Body of pancreas (tissue), 4 donors: ENCODE data around the gene RETREG1.

ENCODE experiments used
- CTCF ChIP-seq, 7 experiments: fragments of 450-650 bp in 4 of 7; fragments of 200-600 bp in 3 of 7; sonication (generic) in 3 of 7; IDR thresholded peaks; one replicate each; pipeline ENCODE4 v1.5.1; 2016 to 2019; ENCODE audit warnings: antibody characterized with exemption in 7 of 7
- POLR2A ChIP-seq, 3 donors: fragments of 450-650 bp; IDR thresholded peaks; one replicate each; pipeline ENCODE4 v1.6.1; 2016; ENCODE audit warnings: antibody characterized with exemption in 3 of 3, mild to moderate bottlenecking in 2 of 3

GRCh38 chr5:16558984-16559629, 57.7 kb downstream of the RETREG1 start:
- TF ChIP-seq POLR2A (IDR thresholded peaks at IDR 0.05) (no peak), CTCF (IDR thresholded peaks at IDR 0.05) (no peak)
